Measurements from ENCODE around the gene RGP1.

RGP1 gene

GRCh38 chr9:35729101-35729500 is 20.0 kb upstream of the RGP1 start:
- TF ChIP-seq, protein P1, sequence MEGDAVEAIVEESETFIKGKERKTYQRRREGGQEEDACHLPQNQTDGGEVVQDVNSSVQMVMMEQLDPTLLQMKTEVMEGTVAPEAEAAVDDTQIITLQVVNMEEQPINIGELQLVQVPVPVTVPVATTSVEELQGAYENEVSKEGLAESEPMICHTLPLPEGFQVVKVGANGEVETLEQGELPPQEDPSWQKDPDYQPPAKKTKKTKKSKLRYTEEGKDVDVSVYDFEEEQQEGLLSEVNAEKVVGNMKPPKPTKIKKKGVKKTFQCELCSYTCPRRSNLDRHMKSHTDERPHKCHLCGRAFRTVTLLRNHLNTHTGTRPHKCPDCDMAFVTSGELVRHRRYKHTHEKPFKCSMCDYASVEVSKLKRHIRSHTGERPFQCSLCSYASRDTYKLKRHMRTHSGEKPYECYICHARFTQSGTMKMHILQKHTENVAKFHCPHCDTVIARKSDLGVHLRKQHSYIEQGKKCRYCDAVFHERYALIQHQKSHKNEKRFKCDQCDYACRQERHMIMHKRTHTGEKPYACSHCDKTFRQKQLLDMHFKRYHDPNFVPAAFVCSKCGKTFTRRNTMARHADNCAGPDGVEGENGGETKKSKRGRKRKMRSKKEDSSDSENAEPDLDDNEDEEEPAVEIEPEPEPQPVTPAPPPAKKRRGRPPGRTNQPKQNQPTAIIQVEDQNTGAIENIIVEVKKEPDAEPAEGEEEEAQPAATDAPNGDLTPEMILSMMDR (conservative IDR thresholded peaks at IDR 0.05; ENCODE audit: low read depth, low read length), result no peak
- DNase-seq (ENCODE audit: low read depth), result peak; percentile 29
- H3K4me3 ChIP-seq (ENCODE audit: low read depth, low read length), result peak overlapping the region; percentile 88

DNA sequence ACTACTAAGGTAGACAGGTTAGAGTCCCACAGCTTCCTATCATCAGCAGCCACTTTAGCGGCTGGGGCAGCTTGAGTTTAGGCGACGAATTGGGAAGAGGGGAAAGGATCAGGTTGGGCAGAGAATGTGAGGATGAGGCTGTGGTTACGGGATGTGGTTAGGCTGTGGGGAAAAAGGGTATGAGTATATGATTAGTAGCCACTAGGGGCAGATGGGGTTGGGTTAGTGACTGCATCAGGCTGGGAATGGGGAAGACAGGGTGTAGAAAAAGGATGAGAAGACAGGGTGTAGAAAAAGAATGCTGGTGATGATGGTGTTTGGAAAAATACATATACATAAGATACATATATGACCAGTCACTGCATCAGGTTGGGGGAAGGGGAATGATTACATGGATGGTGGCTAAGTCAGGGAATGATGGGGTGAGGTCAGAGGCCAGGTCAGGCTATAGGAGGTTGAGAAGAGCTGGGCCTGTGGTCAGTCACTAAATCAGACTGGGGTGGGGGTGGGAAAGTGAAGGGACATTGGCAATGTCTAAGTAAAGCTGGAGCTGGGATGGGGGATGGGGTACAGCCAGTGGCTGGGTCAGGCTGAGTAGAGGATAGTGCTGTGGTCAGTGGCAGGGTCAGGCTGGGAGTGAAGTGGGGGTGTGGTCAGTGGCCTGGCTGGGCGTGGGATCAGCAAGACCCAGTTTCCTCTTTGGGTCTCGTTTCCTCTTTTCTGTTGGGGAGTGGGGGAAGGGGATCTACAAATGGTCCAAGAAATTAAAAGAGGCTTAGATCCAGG is 19.2 kb upstream of the RGP1 start:
- DNase-seq (ENCODE audit: low read depth), result peak; percentile 79
- TF ChIP-seq, protein P1 (conservative IDR thresholded peaks at IDR 0.05; ENCODE audit: low read depth, low read length), result peak; percentile 74
- peak overlapping the region; percentile 88 for H3K4me3 ChIP-seq (ENCODE audit: low read depth, low read length)

DNA sequence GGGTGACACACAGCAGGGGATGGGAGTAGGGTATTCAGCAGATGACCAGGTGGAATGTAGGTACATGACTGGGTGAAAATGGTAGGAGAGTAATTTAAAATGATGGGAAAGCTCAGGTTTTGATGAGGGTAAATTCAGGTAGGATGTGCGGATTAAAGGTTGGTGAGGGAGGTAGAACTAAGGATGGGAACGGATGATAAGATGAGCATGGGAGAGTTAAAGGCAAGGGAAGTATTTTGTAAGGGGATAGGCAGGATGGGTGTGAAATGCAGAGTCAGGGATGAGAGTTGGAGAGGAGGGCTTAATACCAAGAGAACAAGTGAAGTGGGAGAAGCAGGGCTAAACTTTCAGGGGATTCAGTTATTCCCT is 18.6 kb upstream of the RGP1 start:
- TF ChIP-seq, protein P1 (conservative IDR thresholded peaks at IDR 0.05; ENCODE audit: low read depth, low read length), result no peak
- H3K4me3 ChIP-seq (ENCODE audit: low read depth, low read length), result peak overlapping the region; percentile 88
- no peak for DNase-seq (ENCODE audit: low read depth)

GRCh38 chr9:35731415-35732184 is 17.5 kb upstream of the RGP1 start:
- peak; percentile 10 for DNase-seq (ENCODE audit: low read depth)
- peak overlapping the region; percentile 88 for H3K4me3 ChIP-seq (ENCODE audit: low read depth, low read length)
- TF ChIP-seq, protein P1 (conservative IDR thresholded peaks at IDR 0.05; ENCODE audit: low read depth, low read length), result no peak

GRCh38 chr9:35732185-35732799 is 16.8 kb upstream of the RGP1 start, which contains the start of the genes CREB3 and TLN1:
Gene CREB3, plus strand, starts transcription at chr9:35732666. Its CDS starts 107 bp downstream, at chr9:35732773.
Gene TLN1, minus strand, starts transcription at chr9:35732195. Its CDS starts 6,501 bp downstream, at chr9:35725694.
- DNase-seq (ENCODE audit: low read depth), result peak; percentile 99
- peak within 1 kb of the TSS; percentile 88 for H3K4me3 ChIP-seq (ENCODE audit: low read depth, low read length)
- TF ChIP-seq, protein P1 (conservative IDR thresholded peaks at IDR 0.05; ENCODE audit: low read depth, low read length), result no peak

DNA sequence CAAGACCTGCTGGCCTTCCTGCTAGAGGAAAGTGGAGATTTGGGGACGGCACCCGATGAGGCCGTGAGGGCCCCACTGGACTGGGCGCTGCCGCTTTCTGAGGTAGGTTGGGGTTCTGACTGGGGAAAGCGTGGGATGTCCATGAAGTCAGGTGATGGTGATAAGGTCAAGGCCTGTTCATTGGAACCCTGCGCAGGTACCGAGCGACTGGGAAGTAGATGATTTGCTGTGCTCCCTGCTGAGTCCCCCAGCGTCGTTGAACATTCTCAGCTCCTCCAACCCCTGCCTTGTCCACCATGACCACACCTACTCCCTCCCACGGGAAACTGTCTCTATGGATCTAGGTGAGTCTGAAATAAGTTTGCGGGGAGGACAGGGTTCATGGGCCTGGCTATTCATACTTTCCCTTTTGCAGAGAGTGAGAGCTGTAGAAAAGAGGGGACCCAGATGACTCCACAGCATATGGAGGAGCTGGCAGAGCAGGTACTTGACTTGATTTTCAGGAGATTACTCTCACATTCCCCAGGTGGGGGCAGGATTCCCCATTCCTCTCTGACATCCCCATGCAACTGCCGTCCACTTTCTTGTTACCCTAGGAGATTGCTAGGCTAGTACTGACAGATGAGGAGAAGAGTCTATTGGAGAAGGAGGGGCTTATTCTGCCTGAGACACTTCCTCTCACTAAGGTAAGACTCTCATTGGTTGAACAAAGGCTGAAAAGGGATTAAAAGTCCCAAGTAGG is 16.1 kb upstream of the RGP1 start:
- peak overlapping the region; percentile 88 for H3K4me3 ChIP-seq (ENCODE audit: low read depth, low read length)
- TF ChIP-seq, protein P1 (conservative IDR thresholded peaks at IDR 0.05; ENCODE audit: low read depth, low read length), result no peak
- DNase-seq (ENCODE audit: low read depth), result peak; percentile 85
